GM12874 (cell line): ENCODE results near the gene SH3RF3.

Experiments
- TF ChIP-seq, protein P1 (sequence below): IDR thresholded peaks from 2 replicates; pipeline ENCODE4 v1.5.1; 2011; ENCODE audit warnings: low read depth, mild to moderate bottlenecking, control low read depth, low read length, moderate library complexity; ENCODE audit not compliant: insufficient read depth

SH3RF3 gene

DNA sequence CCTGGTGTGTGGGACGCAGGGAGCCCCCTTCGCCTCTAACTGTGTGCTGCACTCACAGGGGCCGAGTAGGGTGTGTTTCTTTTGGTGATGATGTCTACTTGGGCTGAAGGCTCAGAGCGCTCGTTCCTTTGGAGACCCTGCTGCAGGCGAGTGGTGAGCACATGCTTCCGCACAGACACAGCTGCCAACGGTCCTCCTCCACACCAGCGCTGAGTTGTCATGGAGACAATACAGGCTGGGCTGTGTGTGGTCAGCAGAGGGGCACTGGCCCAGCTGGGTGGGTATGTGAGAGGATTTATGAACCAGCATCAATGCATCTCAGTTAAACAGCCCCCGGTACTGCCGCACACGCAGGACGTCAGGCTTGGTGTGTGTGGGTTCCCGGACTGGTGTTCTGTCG is 143.5 kb downstream of the SH3RF3 start:
- TF ChIP-seq, protein P1, sequence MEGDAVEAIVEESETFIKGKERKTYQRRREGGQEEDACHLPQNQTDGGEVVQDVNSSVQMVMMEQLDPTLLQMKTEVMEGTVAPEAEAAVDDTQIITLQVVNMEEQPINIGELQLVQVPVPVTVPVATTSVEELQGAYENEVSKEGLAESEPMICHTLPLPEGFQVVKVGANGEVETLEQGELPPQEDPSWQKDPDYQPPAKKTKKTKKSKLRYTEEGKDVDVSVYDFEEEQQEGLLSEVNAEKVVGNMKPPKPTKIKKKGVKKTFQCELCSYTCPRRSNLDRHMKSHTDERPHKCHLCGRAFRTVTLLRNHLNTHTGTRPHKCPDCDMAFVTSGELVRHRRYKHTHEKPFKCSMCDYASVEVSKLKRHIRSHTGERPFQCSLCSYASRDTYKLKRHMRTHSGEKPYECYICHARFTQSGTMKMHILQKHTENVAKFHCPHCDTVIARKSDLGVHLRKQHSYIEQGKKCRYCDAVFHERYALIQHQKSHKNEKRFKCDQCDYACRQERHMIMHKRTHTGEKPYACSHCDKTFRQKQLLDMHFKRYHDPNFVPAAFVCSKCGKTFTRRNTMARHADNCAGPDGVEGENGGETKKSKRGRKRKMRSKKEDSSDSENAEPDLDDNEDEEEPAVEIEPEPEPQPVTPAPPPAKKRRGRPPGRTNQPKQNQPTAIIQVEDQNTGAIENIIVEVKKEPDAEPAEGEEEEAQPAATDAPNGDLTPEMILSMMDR: no peak

DNA sequence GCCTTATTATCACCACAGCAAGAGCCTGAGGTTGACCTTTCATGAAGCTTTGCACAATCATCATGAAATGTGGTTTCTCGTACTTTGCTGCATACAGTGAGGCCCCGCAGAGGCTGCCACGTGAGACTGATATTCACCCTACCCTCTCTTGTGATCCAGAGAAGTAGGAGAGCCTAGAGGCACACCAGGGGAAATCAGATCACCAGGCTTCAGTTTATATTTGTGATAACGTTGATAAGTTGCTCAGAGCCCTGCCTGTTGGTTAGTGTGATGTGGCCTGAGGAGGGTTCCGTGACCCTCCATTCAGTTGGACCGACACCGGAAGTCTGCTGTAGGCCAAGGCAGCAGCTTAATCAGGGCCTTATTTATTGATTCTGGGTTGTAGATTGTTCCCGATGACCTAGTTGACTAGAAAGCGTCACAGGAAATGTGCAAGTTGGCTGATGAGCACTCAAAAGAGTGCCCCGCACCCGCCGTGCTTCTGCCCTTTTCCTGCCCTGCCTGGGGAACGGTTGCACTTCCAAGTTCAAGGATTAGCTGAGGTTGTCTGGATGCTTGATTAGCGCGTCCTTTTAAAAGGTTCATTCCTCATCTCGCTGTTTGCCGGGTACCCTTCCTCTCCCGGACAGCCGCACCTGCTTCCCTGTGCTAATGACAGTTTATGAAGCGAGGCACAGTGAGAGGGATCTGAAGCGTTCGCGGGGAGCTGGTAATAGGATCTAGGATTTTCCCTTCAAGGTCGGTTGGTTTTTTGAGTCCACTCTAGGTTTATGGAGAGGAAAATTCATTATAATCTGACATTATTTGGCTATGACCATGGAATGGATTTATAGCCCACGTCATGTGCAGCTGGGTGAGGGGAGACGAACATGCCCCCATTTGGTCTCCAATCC is 146.4 kb downstream of the SH3RF3 start:
- TF ChIP-seq, protein P1: no peak

DNA sequence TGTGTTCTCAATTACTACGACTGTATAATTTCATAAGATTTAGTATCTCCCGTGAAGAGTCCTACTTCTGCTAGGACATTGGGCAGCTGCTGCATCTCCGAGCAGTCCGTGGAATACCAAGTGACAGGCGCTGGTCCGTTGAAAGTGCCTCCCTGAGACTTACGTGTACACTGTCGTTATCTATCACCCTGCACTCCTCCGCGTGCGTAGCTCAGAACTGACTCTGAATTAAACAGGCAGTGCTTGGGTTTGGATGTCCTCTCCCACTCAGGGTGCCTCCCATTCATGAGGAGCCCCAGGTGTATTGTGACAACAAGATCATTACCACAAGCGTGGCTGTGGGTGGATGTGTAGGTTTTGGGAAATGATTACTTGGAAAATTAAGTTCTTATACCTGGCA is 148.4 kb downstream of the SH3RF3 start:
- TF ChIP-seq, protein P1: no peak

DNA sequence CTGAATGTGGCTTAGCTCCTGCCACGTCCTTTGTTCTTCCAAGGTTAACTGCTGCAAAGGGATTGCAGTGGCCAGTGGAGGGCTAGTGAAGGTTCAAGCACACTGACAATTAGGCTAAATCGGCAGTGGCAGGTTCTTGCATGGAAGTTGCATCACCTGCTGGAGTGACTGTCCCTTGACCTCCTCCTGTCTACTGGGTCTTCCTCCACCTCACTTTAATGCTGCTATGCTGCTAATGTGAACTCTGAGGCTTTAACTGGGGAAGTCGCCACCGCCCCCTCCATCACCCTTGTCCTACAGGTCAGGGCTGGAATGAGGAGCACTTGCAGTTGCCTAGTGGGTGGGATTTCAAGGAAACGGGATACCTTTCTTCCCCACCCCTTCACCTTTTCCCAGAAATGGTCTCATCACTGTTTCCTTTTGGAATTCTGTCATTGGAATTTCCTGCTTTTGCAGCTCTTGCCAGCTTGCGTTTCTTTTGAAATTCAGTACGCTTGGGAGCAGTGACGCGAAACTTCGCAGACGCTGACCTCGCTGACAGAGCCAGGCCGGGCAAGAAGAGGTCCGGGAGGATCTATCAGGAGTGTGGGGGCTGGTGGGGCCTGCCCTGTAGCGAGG is 150.3 kb downstream of the SH3RF3 start:
- TF ChIP-seq, protein P1: no peak

DNA sequence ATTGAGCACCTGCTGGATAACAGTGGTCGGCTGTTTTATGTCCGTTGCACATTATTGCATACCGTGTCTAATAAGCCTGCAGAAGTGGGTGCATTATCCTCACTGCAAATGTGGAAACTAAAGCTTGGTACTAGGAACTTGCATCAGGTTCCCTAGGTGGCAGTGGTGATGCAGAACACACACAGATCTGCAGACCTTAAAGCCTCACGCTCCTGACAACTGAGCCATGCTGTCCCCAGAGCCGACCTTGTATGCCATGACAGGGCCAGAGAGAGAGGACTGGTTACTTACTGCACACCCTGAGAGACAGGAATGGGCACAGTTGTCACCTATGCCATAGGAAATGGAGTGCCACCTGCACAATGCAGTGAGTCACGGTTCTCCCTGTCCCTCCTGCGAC is 151.8 kb downstream of the SH3RF3 start:
- TF ChIP-seq, protein P1: no peak

DNA sequence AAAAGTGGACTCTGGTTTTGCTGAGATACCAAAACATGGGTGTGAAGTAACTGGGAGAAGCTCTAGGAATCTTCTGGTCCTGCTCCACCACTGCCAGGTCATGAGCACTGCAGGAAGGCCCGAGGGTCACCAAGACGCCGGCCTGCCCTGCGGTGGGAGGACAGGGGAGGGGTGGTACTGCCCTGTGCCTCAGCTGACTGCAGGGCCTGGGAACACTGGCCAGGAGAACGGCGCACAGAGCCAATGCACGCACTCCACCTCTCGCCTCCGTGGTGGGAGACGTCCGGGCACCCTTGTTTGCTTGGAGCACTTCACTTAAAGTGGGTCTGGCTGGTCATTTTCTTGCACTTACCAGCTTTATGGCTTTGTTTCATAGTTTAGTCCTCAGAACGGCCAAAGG is 153.4 kb downstream of the SH3RF3 start:
- TF ChIP-seq, protein P1: no peak

DNA sequence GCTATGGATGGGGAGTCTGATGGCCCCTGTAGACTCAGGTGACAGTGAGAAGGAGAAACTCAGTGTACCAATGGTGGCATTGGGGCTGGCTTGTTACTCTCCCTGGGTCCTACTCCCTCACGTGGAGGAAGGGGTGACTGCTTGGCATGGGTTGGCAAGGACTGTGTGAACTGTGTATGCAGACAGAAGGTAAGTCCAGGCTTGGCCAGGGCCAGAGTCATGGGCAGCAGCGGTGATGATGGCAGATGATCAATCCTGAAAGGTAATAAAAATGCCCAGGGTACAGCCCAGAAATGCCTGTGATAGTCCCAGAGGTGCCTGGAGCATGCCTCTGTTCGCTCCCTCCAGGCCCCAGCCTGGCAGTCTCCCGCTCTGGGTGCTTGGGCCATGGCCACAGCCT is 153.9 kb downstream of the SH3RF3 start:
- TF ChIP-seq, protein P1: no peak
